Measurements from ENCODE around the gene ACE. TPM values are rescaled to one million over a fixed set of nuclear protein-coding genes. Genes with fewer than 3 reads are reported as not detected.

The ACE gene
- total and polyA plus RNA-seq, 2 experiments from 2014 or later = 0.82 to 9.1 TPM

DNA sequence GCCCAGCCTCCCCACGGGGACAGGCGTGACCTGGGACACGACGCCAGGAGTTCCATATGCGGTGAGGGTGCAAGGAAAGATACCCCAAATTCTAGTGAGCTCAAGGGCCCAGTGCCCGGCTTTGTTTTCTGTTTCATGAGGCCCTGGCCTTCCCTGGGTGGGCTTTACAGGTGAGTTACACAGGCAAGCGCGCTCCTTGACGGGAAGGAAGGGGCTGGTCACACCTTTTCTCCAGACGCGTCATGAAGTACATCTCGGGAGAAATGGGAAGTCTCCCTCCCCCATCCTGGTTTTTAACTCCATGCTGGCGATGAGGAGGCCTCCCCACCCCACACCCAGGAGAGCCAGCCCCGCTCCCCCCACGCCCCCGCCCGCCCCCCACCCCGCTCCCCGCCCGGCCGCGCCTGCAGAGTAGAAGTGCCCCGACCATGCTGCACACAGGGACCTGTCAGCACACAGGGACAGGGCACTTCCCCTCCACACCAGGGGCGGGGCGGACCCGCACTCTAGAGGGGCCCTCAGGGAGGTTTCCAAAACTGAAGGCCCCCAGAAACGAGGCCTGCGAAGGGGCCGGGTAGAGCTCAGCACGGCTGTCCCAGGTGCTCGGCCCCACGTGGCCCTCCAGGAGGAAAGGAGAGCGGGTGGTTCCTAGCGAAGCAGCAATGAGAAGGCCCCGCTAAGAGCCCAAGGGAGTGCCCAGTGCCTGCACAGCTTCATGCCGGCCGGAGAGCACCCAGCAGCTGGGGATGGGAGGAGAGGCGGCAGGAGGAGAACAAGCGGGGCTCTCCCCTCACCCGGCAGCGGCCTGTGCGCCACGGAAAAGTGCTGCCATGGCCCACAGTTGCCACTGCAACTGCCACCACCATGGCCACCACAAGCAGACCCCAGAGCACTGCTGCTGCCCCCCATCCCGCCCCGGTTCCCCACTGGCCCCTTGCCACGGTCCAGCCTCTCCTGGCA lies 38.5 kb upstream of the ACE start:
- Mint-ChIP-seq H3K36me3 (ENCODE audit: low read depth) (no peaks in the 10 kb centered on the region), H3K27ac (no peak overlapping the region), H3K9me3 (no peaks in the 10 kb centered on the region), H3K4me1 (peaks cover 39% of the 10 kb centered on the region), H3K4me3 (no peak overlapping the region), H3K27me3 (ENCODE audit: insufficient read depth, low read depth, poor library complexity) (peaks cover 12% of the 10 kb centered on the region)
- Histone ChIP-seq H3K9me2 (ENCODE audit: insufficient read depth) (no peaks in the 10 kb centered on the region), H3K79me2 (replicated peaks; ENCODE audit: insufficient read depth) (no peaks in the 10 kb centered on the region), H3F3A (replicated peaks; ENCODE audit: low read depth) (no peaks in the 10 kb centered on the region), H3K36me3 (ENCODE audit: insufficient read depth) (no peaks in the 10 kb centered on the region), H3K4me2 (peak overlapping the region; percentile 70), H2AFZ (no peak overlapping the region), H4K20me1 (replicated peaks; ENCODE audit: insufficient read depth) (no peaks in the 10 kb centered on the region; the same call in 1 of the 2 replicates), H3K27ac (ENCODE audit: low read depth) (no peak overlapping the region), H3K27me3 (ENCODE audit: insufficient read depth) (no peaks in the 10 kb centered on the region), H3K4me3 (peak overlapping the region; percentile 45), H3K4me1 (ENCODE audit: insufficient read depth) (peaks cover 6% of the 10 kb centered on the region; the same call in 1 of the 2 replicates)
- ATAC-seq (peak; percentile 8), DNase-seq (ENCODE audit: low spot score) (no peak)
- TF ChIP-seq, protein P1, sequence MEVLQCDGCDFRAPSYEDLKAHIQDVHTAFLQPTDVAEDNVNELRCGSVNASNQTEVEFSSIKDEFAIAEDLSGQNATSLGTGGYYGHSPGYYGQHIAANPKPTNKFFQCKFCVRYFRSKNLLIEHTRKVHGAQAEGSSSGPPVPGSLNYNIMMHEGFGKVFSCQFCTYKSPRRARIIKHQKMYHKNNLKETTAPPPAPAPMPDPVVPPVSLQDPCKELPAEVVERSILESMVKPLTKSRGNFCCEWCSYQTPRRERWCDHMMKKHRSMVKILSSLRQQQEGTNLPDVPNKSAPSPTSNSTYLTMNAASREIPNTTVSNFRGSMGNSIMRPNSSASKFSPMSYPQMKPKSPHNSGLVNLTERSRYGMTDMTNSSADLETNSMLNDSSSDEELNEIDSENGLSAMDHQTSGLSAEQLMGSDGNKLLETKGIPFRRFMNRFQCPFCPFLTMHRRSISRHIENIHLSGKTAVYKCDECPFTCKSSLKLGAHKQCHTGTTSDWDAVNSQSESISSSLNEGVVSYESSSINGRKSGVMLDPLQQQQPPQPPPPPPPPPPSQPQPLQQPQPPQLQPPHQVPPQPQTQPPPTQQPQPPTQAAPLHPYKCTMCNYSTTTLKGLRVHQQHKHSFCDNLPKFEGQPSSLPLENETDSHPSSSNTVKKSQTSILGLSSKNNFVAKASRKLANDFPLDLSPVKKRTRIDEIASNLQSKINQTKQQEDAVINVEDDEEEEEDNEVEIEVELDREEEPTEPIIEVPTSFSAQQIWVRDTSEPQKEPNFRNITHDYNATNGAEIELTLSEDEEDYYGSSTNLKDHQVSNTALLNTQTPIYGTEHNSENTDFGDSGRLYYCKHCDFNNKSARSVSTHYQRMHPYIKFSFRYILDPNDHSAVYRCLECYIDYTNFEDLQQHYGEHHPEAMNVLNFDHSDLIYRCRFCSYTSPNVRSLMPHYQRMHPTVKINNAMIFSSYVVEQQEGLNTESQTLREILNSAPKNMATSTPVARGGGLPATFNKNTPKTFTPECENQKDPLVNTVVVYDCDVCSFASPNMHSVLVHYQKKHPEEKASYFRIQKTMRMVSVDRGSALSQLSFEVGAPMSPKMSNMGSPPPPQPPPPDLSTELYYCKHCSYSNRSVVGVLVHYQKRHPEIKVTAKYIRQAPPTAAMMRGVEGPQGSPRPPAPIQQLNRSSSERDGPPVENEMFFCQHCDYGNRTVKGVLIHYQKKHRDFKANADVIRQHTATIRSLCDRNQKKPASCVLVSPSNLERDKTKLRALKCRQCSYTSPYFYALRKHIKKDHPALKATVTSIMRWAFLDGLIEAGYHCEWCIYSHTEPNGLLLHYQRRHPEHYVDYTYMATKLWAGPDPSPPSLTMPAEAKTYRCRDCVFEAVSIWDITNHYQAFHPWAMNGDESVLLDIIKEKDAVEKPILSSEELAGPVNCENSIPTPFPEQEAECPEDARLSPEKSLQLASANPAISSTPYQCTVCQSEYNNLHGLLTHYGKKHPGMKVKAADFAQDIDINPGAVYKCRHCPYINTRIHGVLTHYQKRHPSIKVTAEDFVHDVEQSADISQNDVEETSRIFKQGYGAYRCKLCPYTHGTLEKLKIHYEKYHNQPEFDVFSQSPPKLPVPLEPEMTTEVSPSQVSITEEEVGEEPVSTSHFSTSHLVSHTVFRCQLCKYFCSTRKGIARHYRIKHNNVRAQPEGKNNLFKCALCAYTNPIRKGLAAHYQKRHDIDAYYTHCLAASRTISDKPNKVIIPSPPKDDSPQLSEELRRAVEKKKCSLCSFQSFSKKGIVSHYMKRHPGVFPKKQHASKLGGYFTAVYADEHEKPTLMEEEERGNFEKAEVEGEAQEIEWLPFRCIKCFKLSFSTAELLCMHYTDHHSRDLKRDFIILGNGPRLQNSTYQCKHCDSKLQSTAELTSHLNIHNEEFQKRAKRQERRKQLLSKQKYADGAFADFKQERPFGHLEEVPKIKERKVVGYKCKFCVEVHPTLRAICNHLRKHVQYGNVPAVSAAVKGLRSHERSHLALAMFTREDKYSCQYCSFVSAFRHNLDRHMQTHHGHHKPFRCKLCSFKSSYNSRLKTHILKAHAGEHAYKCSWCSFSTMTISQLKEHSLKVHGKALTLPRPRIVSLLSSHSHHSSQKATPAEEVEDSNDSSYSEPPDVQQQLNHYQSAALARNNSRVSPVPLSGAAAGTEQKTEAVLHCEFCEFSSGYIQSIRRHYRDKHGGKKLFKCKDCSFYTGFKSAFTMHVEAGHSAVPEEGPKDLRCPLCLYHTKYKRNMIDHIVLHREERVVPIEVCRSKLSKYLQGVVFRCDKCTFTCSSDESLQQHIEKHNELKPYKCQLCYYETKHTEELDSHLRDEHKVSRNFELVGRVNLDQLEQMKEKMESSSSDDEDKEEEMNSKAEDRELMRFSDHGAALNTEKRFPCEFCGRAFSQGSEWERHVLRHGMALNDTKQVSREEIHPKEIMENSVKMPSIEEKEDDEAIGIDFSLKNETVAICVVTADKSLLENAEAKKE (CRISPR knock-in tag; IDR thresholded peaks at IDR 0.05) = no peak
- no peak for TF ChIP-seq ZNF331 (CRISPR knock-in tag; IDR thresholded peaks at IDR 0.05; ENCODE audit: low read depth)
- TF ChIP-seq REST (IDR thresholded peaks at IDR 0.05; ENCODE audit: unreplicated experiment) = no peak
- TF ChIP-seq CREB1 (CRISPR knock-in tag; IDR thresholded peaks at IDR 0.05; ENCODE audit: low read depth) = no peak
- TF ChIP-seq EZH2phosphoT487 (IDR thresholded peaks at IDR 0.05; ENCODE audit: unreplicated experiment) = no peak
- no peak for TF ChIP-seq STAT1 (IDR thresholded peaks at IDR 0.05; ENCODE audit: unreplicated experiment)
- no peak for TF ChIP-seq POLR2AphosphoS5 (IDR thresholded peaks at IDR 0.05; ENCODE audit: low read depth)
- no peak for TF ChIP-seq ZNF114 (CRISPR knock-in tag; IDR thresholded peaks at IDR 0.05)
- TF ChIP-seq, protein P2, sequence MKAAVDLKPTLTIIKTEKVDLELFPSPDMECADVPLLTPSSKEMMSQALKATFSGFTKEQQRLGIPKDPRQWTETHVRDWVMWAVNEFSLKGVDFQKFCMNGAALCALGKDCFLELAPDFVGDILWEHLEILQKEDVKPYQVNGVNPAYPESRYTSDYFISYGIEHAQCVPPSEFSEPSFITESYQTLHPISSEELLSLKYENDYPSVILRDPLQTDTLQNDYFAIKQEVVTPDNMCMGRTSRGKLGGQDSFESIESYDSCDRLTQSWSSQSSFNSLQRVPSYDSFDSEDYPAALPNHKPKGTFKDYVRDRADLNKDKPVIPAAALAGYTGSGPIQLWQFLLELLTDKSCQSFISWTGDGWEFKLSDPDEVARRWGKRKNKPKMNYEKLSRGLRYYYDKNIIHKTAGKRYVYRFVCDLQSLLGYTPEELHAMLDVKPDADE (IDR thresholded peaks at IDR 0.05) = no peak
- no peak for TF ChIP-seq NANOG (IDR thresholded peaks at IDR 0.05; ENCODE audit: borderline replicate concordance)
- TF ChIP-seq, protein P3, sequence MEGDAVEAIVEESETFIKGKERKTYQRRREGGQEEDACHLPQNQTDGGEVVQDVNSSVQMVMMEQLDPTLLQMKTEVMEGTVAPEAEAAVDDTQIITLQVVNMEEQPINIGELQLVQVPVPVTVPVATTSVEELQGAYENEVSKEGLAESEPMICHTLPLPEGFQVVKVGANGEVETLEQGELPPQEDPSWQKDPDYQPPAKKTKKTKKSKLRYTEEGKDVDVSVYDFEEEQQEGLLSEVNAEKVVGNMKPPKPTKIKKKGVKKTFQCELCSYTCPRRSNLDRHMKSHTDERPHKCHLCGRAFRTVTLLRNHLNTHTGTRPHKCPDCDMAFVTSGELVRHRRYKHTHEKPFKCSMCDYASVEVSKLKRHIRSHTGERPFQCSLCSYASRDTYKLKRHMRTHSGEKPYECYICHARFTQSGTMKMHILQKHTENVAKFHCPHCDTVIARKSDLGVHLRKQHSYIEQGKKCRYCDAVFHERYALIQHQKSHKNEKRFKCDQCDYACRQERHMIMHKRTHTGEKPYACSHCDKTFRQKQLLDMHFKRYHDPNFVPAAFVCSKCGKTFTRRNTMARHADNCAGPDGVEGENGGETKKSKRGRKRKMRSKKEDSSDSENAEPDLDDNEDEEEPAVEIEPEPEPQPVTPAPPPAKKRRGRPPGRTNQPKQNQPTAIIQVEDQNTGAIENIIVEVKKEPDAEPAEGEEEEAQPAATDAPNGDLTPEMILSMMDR (conservative IDR thresholded peaks at IDR 0.05; ENCODE audit: low read depth in 2 of 2) = no peak
- TF ChIP-seq JUNB (IDR thresholded peaks at IDR 0.05; ENCODE audit: unreplicated experiment) = no peak
- TF ChIP-seq EZH2 (IDR thresholded peaks at IDR 0.05; ENCODE audit: low read depth, unreplicated experiment) = no peak
